ENCODE data around the gene CDYL2. TPM values are rescaled to one million over a fixed set of nuclear protein-coding genes. Genes with fewer than 3 reads are reported as not detected.

Gene CDYL2
- total RNA-seq, 1 donor from 2014 or later, result 4.1 TPM

- no peak for TF ChIP-seq CTCF (IDR thresholded peaks at IDR 0.05)
- peaks cover 15% of the 10 kb centered on the region for H3K9me3 Mint-ChIP-seq (ENCODE audit: low read depth)
- H3K27ac Mint-ChIP-seq (ENCODE audit: unreplicated experiment), result no peak overlapping the region
- no peaks in the 10 kb centered on the region for H3K36me3 Mint-ChIP-seq (ENCODE audit: low read depth)
- H3K4me3 Mint-ChIP-seq (ENCODE audit: unreplicated experiment), result no peak overlapping the region
- no peak for DNase-seq (ENCODE audit: low spot score)
- H3K27me3 Mint-ChIP-seq (ENCODE audit: low read depth), result no peaks in the 10 kb centered on the region
- H3K4me1 Mint-ChIP-seq (ENCODE audit: low read depth), result no peaks in the 10 kb centered on the region
Measured at GRCh38 chr16:80591071-80591915, 213.1 kb downstream of the CDYL2 start.

- Mint-ChIP-seq H3K4me1 (ENCODE audit: low read depth) (no peaks in the 10 kb centered on the region), H3K9me3 (ENCODE audit: low read depth) (peaks cover 13% of the 10 kb centered on the region), H3K36me3 (ENCODE audit: low read depth) (no peaks in the 10 kb centered on the region), H3K4me3 (ENCODE audit: unreplicated experiment) (no peak overlapping the region), H3K27ac (ENCODE audit: unreplicated experiment) (no peak overlapping the region), H3K27me3 (ENCODE audit: low read depth) (peaks cover 2% of the 10 kb centered on the region)
- TF ChIP-seq CTCF (IDR thresholded peaks at IDR 0.05), result no peak
- DNase-seq (ENCODE audit: low spot score), result no peak
Measured at GRCh38 chr16:80587071-80587470, 217.3 kb downstream of the CDYL2 start.

- H3K4me3 Mint-ChIP-seq (ENCODE audit: unreplicated experiment), result no peak overlapping the region
Measured at GRCh38 chr16:80586476-80586875, 217.9 kb downstream of the CDYL2 start.

GRCh38 chr16:80585764-80586163 is 218.6 kb downstream of the CDYL2 start:
- Mint-ChIP-seq H3K27me3 (ENCODE audit: low read depth) (peaks cover 2% of the 10 kb centered on the region), H3K9me3 (ENCODE audit: low read depth) (peaks cover 12% of the 10 kb centered on the region), H3K27ac (ENCODE audit: unreplicated experiment) (no peak overlapping the region), H3K4me3 (ENCODE audit: unreplicated experiment) (no peak overlapping the region), H3K4me1 (ENCODE audit: low read depth) (no peaks in the 10 kb centered on the region), H3K36me3 (ENCODE audit: low read depth) (no peaks in the 10 kb centered on the region)
- TF ChIP-seq CTCF (IDR thresholded peaks at IDR 0.05), result no peak
- no peak for DNase-seq (ENCODE audit: low spot score)

More at GRCh38 chr16:80586476-80586875, 217.9 kb downstream of the CDYL2 start:
- H3K9me3 Mint-ChIP-seq (ENCODE audit: low read depth), result peaks cover 13% of the 10 kb centered on the region
- H3K4me1 Mint-ChIP-seq (ENCODE audit: low read depth), result no peaks in the 10 kb centered on the region
- H3K27ac Mint-ChIP-seq (ENCODE audit: unreplicated experiment), result no peak overlapping the region
- DNase-seq (ENCODE audit: low spot score), result no peak
- H3K27me3 Mint-ChIP-seq (ENCODE audit: low read depth), result peaks cover 2% of the 10 kb centered on the region
- TF ChIP-seq CTCF (IDR thresholded peaks at IDR 0.05), result no peak
- H3K36me3 Mint-ChIP-seq (ENCODE audit: low read depth), result no peaks in the 10 kb centered on the region

- H3K4me3 Mint-ChIP-seq (ENCODE audit: unreplicated experiment), result no peak overlapping the region
Measured at GRCh38 chr16:80583466-80583865, 220.9 kb downstream of the CDYL2 start.

More at GRCh38 chr16:80583466-80583865, 220.9 kb downstream of the CDYL2 start:
- DNase-seq (ENCODE audit: low spot score), result no peak
- no peak for TF ChIP-seq CTCF (IDR thresholded peaks at IDR 0.05)
- Mint-ChIP-seq H3K4me1 (ENCODE audit: low read depth) (no peaks in the 10 kb centered on the region), H3K27ac (ENCODE audit: unreplicated experiment) (no peak overlapping the region), H3K36me3 (ENCODE audit: low read depth) (no peaks in the 10 kb centered on the region), H3K27me3 (ENCODE audit: low read depth) (peaks cover 2% of the 10 kb centered on the region), H3K9me3 (ENCODE audit: low read depth) (peaks cover 13% of the 10 kb centered on the region)

Data from chondrocyte (in vitro differentiated cells).